DMS153 treated with DMSO at 0.1 percent for 48 hours (cell line): ENCODE data around the gene CHST13.

ENCODE experiments used
- DNase-seq: peaks from one replicate; lab custom pipeline; 2025; ENCODE audit not compliant: unreplicated experiment; lab: John Stamatoyannopoulos, UW

Gene CHST13

DNA sequence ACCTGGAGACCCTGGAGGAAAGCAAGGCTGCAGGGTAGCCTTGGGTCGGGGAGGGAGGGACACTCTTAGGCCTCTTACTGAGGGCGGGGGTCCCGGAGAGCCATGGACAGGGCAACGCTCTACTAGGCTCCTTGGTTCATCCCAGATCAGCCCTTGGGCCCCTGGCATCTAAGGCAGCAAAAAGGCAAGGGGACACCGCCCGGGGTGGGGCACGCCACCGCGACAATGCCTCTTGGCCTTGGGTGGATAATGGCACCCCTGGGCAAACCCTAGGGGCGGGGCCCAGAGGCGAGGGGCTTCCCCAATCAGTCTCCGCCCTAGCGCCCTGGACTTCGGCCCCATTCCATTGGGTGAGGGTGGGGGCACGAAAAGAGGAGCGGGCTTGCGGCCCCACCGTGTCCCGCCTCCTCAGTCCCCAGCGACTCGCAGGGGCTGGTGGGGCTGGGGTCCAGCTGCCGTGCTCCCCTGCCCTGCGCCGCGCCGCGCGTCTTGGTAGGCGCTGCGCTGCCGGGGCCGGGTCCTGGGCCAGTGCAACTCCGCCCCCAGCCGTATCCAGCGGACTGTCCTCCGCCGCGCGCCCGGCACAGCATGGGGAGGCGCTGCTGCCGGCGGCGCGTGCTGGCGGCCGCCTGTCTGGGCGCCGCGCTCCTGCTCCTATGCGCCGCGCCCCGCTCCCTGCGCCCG, at the start of gene CHST13:
CHST13 (plus strand) TSS at position 411 of the 684 bp plus-strand sequence; CDS start at position 589, 178 bp downstream.
- DNase-seq: peak; percentile 5

DNA sequence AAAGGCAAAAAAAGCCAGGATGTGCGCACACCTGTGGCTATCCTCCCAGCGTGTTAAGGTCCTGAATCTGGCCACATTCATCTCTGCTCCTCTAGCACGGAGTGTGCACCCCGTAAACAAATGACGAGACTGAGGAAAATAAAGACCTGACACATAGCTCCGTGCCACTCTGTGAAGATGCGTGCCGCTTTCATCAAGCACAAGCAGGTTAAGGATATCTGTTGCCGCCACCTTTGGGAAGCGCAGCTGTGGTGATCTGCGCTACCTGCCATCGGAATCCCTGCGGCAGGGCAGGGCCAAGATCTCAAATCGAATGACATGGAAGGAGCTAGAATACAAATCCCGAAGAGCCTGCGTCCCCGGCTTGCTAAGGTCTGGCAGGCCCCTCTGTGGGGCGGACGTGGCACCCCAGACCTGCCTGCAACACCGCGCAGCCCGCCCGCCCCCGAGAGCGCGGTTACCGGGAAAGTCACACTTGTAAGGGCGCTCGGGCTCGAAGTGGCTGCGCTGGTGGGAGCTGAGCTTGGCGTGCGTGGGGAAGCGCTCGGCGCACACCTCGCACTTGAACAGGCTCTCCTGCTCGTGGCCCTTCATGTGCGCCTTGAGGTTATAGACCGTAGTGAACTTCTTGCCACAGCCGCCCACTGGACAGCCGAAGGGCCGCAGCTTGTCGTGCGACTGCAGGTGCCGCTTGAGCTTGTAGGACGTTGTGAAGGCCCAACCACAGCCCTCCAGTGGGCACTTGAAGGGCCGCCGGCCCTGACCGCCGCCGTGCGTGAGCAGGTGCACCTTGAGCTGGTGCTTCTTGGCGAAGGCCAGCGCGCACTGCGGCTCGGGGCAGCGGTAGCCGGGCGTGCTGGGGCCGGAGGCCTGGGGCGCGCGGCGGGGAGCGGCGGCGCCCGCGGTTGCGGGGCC, 49.2 kb upstream of the CHST13 start:
- DNase-seq: peak; percentile 5

DNA sequence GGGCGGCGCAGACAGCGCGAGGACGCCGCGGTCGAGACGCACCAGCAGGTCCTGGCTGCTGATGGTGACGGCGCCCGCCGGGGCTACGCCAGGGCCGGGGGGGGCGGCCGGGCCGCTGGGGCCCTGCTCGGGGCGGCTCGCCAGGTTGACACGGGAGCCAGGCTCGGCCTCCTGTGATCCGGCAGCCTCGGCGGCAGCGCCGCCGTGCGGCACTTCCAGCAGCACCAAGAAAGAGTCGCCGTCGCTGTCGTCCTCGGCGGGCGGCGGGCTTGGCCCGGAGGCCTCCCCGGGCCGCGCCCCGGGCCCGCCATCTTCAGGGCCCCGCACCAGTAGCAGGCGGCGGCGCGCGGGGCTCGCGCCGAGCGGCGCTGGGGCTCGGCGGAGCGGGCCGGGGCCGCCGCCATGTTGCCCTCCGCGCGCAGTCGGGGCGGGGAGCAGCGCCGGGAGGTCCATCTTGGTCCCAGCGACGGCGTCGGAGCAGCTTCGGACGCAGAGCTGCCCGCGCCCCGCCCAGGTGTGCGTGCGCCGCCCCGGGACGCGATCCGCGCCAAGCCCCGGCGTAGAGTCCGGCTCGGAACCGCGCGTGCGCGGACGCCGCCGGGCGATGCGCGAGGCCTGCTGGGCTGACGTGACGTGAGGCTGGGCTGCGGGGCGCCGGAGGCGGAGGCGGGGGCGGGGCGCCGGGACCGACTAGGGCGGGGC, 48.4 kb upstream of the CHST13 start, which contains the start of gene ZXDC:
ZXDC (minus strand) TSS at position 479 of the 702 bp plus-strand sequence; CDS start at position 453, 26 bp downstream.
- DNase-seq: peak; percentile 88

DNA sequence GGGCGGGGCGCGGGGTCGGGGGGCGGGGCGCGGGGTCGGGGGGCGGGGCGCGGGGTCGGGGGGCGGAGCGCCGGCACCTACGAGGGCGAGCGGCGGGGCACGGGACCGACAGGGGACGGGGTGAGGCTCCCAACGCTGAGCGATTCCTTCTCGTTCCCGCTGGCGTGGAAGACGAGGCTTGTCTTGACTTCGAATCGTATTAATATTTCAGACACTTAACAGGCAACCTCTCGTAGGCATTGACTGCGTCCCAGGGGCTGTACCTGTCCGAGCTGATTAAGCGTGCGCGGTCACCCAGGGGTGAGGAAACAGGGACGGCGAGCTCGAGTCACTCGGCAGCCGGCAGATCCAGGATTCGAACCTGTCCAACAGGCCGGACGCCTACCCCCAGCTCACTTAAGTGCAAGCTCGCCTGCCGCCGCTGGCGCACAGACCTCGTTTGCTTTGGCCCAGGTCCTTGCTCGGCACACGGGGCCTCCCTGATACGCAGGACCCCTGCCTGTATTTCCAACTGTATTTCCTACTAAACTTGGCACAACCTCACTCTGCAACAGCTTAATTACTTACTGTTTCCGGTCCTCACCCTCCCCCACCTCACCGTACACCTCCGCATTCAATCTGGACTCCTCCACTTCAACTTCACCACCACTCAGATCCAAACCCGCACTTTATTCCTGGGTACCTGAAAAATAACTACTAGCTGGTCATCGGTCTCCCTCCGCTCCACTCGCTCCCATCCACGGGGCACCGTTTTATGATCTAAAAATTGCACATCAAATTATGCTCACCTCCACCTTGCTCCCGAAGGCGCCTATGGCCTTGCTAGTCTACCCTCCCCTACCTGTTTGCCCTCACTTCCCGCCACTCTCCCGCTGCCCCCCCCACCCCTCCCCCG, 47.5 kb upstream of the CHST13 start:
- DNase-seq: peak; percentile 48

GRCh38 chr3:126477061-126477380, 46.9 kb upstream of the CHST13 start:
- DNase-seq: peak; percentile 8

DNA sequence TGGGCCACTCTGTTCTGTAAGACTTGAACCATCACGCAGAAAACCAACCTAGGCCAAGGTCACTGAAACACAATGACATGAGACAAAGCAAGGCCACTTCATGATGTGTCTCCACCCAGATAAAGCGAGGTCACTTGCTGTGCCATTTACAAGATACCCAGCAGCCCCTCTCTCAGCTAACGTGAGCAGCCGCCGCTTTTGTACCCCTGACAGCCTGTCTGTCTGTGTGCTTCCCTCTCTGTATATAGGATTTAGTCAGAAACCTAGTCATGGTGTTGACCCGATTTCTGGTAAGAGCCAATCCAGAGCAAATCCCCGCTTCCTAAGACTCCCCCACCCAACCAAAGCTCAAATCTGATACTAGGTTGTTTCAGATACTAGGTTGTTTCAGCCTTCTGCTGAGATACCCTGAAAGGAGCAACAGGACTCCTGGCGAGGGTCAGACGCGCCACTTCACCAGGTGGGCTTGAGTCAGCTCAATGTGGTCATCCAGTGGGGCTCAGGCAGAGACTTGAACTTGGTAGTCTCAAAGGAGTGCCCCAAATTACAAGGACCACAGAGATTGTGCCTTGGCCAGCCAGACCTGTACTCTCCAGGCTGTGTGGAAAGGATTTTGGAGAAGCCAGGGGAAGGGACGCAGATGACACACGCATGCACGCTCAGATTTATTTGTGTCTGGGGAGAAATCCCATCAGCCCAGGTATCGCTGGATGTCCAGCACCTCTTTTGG, 45.2 kb upstream of the CHST13 start:
- no peak for DNase-seq

DNA sequence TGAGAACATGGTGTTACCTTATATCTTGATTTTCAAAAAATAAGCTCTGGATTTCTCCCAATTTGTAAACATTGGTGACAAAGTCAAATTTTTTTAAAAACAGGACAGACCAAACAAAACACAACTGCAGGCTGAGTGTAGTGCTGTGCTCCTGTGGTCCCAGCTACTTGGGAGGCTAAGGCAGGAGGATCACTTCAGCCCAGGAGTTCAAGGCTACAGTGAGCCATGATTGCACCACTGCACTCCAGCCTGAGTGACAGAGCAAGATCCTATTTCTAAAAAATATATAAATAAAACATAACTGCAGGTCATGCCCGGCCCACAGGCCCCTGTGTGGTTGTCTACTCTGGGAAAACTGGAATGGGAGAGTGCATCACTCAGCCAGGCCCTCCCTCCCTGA, 44.3 kb upstream of the CHST13 start:
- no peak for DNase-seq

- no peak for DNase-seq
These were observed 43.7 kb upstream of the CHST13 start for GRCh38 chr3:126480206-126480605.

DNA sequence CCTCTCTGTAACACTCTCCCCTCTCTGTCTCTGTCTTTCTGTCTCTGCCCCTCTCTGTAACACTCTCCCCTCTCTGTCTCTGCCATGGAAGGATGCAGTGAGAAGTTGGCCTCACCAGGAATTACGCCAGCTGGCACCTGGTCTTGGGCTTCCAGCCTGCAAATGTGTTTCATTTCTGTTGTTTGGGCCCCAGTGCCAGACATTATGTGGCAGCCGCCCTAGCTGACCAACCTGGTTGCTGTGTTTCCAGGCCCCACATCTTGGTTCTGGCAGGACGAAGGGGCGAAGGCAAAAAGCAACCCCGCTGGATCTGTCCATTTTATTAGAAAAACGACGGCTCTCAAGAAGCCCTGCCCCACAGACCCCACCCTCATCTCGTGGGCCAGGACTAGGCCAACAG, 43.1 kb upstream of the CHST13 start:
- DNase-seq: no peak

DNA sequence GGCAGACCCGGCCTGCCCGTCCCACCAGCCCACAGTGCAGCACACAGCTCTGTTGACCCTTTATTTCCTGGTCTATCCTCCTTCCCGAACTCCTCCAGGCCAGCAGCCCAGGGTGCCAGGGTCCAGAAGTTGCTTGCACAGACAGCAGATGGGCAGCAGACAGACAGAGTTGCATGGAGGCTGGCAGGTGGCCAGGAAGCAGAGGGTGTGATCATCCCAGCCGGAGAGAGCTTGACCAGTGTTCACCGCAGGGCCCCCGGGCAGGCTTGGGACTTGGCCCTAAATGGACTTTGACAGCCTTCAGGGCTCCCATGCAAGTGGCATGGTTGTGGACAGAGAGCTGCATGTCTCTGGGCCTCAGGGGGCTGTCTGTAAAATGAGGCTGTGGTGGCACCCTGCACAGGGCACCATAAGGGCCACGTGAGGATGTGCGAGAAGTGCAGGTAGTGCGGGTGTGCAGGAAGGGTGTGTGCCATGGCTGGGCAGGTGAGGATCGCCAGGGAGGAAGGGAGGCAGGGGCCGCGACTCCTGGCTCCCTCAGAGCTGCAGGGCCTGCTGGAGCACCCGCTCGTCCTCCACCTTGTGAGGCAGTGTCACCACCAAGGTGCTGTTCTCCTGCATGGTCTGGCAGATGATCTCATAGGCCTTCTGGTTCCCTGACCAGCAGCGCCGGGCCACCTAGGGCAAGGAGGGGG, 42.0 kb upstream of the CHST13 start:
- DNase-seq: no peak

DNA sequence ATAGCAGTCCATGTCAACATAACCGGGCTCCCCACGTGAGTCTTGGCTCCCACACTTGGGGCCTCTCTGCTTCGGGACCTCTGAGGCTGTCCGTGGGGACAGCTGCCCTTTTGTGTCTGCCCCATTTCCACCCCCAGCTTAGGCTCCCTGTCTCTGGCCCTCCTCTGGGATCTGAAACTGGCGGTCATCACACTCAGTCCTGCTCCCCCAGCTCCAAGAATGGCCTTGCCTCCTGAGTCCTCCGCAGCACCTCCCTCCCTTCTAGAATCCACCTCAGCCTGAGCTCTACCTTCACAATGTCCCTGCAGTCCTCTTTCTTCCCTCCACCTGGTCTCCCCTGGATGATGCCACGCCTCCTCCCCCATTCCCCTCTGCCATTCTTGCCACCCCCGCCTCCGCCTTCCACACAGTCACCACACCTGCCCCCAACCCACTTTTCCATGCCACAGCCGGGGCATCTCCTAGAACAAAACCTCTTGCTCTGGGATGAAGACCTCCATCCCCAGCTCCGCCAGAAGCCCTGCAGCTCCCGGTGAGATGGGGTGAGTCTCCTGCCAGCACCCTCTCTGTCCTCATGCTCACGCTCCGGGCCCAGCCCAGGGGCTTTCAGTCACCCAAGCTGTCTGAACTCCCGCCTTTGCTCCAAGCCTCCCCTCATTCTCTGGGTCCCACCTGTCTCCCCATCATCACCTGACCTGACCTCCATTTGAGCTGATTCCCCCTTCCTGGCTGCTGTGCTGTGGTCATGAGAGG, 41.3 kb upstream of the CHST13 start:
- no peak for DNase-seq

GRCh38 chr3:126483321-126483761, 40.6 kb upstream of the CHST13 start:
- DNase-seq: no peak

DNA sequence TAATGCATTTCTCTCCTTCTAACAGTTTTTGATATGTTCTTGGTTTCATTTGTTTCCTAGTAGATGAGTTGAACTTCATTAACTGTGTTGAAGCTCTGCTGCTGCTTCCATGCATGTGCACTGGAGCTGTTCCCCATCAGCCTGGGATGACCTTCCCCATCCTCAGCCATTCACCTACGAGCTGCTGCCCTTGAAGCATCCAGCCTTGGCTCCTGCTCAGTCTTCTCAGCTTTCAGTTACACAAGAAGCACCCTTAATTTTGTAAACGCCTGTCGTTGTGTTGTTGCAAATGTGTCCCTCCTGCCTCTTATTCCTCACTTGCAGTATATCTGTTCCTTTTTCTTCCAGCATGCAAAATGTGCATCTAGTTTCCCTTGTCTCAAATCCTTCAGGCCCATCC, 39.8 kb upstream of the CHST13 start:
- DNase-seq: no peak

DNA sequence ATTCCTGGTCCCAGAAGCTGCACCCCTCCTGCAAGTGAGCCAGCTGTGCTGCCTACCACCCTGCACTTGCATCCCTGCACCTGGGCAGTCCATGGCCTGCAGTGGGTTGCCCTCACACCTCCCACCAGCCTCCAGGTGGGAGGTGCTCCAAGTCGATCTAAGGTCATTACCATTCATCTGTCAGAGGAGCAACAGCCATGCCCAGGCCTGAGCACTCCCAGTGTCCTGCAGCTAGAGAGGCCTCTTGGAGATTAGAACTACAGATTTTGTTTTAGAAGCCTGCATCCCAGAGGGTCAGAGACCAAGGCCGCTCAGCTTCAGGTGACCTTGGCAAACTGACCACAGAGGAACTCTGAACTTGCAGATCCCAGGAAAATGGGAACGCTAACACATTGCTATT, 39.3 kb upstream of the CHST13 start:
- no peak for DNase-seq

DNA sequence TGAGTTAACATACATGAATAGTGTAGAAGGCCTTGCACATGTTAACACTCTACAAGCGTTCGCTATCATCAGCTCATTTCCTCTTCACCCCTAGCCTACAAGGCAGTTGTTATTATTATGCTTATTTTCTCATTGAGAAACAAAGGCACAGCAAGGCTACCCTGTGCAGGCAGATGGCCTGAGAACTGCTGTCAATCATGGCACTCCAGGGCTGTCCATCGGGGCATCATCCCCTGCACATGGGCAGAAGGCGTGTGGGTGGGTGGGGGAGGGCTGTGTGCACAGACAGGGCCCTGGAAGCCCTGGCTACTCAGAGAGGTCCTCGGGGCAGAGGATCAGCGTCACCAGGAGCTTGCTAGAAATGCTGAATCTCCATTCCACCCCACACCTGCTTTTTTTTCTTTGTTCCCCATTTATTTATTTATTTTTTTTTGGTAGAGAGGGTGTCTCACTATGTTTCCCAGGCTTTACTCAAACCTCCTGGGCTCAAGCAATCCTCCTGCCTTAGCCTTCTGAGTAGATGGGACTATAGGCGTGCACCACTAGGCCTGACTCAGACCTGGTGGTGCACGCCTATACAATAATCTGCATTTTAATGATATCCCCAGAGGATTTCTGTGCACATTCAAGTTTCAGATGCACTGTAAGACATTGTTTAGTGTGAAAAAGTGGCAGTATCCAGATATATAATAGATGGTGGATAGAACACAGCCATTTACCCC, 38.6 kb upstream of the CHST13 start:
- DNase-seq: no peak

GRCh38 chr3:126485956-126486355, 38.0 kb upstream of the CHST13 start:
- DNase-seq: no peak

DNA sequence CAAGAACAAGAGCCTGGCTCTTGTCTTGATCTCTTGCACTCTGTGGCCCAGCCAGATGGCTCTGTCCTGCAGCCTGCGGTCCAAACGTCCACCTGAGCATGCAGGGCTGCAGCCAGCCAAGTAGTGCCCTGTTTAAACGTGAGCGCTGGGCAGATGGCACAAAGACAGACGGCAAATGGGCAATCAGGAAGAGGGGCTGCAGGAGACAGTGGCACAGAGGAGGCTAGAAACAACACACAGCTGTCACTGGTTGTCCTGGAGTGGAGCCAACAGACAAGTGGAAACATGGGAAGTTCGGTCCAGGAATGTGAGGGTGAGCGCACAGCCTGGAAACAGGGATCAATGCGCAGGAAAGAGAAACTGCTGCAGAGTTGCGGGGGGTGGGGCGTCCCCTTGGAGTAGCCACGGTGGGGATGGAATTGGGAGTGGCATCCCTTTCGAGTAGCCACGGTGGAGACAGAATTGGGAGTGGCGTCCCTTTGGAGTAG, 37.6 kb upstream of the CHST13 start:
- no peak for DNase-seq
